HPDE6-E6E7 (cell line): ENCODE data around the gene MTARC2.

Source experiments
- DNase-seq: peaks from one replicate; pipeline ENCODE4 v3.0.0; 2011; ENCODE audit warnings: missing footprints; ENCODE audit errors: extremely low spot score

Gene MTARC2

GRCh38 chr1:220827445-220828178 lies 79.5 kb downstream of the MTARC2 start:
- no peak for DNase-seq

- no peak for DNase-seq
Observed at GRCh38 chr1:220828179-220828490, 80.0 kb downstream of the MTARC2 start.

GRCh38 chr1:220828950-220829586 lies 80.9 kb downstream of the MTARC2 start:
- DNase-seq, result no peak

GRCh38 chr1:220833436-220833835 lies 85.3 kb downstream of the MTARC2 start:
- no peak for DNase-seq
